ENCODE measurements around the gene ALG11.

The ALG11 gene

DNA sequence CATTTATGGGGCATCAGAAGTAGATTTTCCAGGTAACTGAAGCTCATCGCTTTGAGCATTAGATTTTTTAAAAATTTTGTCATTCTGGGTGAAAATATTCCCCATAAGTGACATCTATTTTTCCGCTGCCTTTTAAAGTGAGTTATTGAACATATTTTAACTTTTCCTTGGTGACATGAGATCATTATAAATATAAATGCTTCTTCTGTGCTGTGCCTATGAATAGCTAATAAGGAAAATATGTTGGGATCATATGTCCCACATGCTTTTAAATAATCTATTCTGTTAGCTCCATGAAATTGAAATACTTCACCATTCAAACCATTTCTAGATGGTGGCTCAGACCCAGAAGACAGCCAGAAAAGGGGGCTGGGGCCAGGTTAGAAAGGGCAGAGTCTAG is 15.0 kb upstream of the ALG11 start:
- no peak for DNase-seq (ENCODE audit: low read depth in 2 of 2)

DNA sequence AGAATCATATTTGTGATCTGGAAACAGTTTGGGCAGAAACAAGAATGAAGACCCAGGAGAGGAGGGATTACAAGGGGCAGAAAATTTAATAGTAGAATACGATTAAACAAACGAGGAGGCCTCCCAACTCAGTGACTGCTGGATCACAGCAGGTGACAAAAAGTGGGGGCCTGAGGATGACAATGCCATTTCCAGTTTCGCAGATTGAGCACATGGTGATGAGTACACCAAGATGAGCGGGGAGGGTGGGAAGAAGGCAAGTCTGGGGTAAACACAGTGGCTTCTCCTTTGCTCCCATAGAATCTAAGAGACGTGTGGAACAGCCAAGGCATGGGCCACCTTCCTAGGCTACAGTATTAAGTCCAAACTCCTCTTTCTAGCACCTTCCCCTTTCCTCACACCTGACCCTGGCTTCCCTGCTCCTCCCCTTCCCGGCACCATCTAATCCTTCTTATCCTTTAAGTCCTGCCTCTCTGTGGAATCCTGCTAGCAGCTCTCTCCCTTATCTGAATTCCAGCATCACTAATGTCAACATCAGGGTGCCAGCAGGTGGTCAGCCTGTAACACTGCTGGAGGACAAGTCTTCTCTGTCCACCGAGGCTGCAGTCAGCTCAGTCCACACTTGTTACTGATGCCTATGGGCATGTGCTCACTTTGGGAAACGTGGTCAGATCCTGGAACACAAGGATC is 14.4 kb upstream of the ALG11 start:
- no peak for DNase-seq (ENCODE audit: low read depth in 2 of 2)

DNA sequence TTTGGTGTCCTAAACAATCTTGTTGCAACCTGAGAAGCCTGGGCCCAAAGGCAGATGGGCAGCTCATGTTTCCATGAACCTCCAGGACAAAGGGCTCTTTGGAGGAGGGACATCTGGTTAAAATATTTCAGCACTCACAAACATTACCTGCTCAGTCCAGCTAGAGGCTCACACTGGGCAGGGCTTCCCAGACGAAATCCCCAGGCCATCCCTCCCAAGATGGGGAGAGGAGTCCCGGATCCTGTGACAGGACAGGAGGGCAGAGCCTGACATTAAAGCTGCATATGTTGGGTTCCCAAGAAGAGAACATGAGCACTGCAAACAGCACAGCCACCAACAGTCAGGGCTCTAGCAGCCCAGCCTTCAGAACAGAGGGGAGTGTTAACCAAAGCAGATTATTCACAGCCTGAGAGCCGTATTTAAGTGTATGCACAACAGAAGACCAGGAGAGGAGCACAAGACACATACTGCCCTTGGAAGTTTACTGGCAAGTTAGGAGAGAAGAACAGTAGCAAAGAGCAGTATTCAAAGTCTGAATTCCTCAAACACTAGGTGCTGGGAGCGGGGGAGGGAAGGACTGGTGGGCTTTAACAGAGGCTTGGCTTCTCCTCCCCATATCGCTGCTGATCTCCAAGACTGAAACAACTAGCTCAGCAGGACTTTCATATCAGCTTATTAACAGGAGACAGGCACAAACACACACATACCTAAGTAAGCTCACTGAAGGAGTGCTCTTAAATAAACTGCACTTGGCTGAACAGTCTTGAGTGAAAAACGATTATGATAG is 13.3 kb upstream of the ALG11 start:
- DNase-seq (ENCODE audit: low read depth in 2 of 2) = no peak

DNA sequence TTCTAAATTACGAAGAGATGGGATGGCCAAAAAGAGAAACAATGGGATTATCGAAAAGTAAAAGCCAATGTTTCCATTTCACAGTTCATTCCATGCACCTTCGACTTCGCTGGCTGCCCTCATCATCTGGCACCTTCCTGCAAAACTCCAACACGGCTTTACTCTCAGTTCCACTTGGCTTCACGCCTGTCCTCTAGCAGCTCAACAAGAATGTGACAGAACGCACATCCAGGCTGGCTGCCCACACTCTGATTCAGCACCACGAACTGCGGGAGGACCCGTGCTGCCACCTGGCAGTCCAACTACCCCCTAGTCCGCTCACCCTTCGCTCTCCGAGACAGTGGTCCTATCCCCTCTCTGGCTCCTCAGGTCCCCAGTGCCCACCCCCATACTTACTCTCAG is 12.7 kb upstream of the ALG11 start:
- DNase-seq (ENCODE audit: low read depth in 2 of 2) = no peak

DNA sequence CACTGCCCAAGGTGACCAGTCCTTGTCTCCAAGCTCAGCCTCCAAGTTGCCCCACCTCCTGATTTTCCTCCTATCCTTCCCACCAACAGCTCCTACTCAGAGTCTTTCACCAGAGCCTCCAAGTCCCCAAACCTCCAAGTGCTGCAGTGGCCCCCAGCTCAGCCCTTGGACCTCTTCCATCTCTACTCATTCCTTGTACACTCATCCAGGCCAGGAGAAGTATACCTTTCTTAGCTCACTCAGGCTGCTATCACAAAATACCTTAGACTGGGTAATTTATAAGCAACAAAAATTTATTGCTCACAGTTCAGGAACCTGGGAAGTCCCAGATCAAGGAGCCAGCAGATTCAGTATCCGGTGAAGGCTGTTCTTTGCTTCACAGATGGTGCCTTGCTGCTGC is 12.3 kb upstream of the ALG11 start:
- DNase-seq (ENCODE audit: low read depth in 2 of 2) = no peak

DNA sequence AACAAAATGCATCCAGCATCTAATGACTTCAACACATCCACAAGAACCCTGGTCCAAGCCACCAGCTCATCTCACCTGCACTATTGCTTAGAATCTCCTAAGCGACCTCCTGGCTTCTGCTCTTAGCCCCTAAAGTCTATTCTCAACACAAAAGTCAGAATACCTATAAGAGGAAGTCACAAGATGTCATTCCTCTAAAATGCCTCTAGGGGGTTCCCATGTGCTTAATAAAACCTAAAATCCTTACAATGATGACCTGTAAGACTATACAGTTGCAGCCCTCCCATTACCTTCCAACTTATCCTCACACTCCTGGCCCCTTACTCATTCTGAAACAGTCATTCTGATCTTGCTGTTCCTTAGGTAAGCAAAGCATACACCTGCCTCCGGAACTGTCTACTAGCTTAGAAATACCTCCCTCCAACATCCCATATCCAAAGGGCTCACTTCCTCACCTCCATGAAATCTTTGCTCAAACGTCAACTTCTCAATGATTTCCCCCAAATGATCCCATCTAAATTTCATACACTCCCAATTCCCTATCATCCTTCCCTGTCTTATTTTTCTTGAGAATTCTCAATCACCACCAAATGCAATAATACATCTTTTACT is 11.0 kb upstream of the ALG11 start:
- DNase-seq (ENCODE audit: low read depth in 2 of 2) = peak in 1 of 2 experiments; percentile 5

DNA sequence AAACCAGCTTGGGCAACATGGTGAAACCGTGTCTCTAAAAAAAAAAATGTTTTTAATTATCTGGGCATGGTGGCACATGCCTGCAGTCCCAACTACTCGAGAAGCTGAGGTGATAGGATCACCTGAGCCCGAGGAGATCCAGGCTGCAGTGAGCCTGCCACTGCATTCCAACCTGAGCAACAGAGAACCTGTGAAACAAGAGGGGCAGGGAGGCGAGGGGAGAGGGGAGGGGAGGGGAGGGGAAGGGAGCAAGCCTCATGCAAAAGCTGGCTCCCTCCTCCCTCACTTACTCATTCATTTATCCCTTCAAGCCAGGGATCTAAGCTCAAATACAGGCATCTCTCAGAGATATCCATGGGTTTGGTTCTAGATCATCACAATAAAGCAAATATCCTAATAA is 9.8 kb upstream of the ALG11 start:
- no peak for DNase-seq (ENCODE audit: low read depth in 2 of 2)

DNA sequence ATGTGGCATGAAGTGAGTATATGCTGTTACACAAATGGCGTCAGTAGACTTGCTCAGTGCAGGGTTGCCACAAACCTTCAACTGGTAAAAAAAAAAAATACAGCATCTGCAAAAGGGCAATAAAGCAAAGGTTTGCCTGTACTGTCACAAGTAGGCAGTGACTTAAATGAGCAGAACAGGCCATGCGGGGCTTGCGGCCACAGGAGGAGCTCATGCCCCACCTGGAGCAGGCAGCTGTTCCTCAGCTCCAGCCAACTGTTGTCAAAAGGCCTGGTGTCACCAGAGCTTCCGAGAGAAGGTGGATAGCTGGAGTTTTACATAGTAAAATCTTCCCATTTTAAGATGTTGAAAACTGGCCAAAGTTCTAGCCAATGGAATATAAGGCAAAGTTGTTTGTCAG is 8.7 kb upstream of the ALG11 start:
- no peak for DNase-seq (ENCODE audit: low read depth in 2 of 2)

DNA sequence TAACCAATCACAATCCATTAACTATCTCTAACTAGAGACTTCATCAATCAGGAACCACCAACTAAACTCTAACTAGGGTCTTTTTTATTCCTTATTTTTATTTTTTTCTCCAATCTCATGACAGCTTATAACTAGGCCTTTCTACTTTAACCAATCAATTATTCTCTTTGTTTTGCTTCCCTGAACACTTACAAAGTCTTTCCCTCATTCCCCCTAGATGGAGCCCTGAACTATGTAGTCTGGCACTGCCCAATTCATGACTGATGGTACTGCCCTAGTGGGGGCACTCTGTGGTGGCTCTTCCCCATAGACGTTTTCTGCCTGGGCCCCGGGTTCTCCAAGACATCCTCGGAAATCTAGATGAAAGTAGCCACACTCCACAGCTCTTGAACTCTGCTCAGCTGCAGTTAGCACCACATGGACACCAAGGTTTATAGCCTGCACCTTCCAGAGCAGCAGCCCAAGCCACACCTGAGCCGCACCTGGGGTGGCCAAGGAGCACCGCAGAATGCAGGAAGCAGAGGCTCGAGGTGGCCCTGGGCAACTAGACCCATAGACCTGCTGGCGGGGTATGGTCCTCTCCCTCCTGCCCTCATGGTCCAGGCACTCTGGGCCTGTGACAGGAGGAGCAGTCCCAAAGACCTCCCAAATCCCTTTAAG is 7.6 kb upstream of the ALG11 start:
- no peak for DNase-seq (ENCODE audit: low read depth in 2 of 2)

DNA sequence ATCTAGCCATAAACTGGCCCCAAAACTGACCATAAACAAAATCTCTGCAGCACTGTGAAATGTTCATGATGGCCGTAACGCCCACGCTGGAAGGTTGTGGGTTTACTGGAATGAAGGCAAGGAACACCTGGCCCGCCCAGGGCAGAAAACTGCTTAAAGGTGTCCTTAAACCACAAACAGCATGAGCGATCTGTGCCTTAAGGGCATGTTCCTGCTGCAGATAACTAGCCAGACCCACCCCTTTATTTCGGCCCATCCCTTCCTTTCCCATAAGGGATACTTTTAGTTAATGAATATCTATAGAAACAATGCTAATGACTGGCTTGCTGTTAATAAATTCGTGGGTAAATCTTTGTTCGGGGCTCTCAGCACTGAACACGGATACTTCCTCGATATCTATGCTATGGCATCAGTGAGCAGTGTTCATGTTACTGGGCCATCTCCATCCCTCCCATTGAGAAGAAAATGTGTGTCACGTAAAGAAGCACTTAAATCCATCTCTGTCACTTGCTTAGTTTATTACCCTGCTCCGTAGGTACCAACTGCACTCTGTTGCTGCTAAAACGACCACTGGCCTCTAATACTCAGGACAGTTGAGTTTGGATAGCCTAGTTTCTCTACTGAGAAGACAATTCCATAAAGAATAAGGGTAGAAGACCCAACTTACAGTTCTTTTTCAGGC is 6.2 kb upstream of the ALG11 start:
- DNase-seq (ENCODE audit: low read depth in 2 of 2) = no peak

DNA sequence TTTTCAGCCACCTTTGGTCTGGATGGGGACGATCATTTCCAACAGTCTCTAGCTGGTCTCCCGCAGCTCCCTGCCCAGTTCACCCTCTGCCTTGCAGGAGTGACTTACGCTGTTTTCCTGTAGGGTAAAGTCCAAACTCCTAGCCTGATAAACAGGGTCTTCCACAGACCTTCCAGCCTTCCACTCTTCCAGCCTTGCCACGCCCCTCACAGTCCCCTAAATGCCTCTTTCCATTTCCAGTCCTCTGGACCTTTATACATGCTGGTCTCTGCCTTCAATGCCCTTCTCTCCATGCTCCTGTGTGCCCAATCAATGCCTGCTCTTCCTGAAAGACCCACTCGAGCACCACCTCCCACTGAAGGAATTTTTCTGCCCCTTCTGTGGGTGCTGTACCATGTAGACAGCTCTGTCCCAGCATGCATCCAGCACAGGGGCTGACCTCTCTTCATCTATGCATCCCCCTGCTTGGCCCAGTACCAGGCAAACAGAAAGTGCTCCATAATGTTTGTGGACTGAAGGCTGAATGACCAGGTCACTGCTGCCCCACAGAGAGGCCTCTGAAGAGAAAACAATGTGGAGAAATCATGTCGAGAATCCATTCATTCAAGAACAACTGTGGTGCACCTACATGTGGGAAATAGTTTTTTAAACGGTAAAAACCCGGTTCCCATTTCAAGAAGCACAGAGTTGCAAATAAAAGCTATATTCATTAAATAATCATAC is 5.5 kb upstream of the ALG11 start:
- DNase-seq (ENCODE audit: low read depth in 2 of 2) = no peak

DNA sequence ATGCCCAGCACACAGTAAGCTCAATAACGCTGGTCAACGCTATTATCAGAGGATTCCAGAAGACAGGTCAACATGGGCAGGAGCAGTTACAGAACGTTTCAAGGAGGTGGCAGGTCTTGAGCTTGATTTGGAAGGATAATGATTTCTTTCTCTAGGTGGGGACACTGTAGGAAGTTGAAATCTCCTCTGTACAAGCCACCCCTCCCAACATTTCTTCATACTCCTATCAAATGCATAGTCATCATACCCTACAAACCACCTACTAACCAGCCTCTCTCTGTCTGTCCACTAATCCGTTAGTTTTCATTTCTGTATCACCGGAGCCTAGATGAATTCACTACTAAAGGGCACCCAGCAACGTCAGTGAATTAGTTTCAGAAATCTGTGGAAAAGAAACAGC is 2.3 kb upstream of the ALG11 start:
- DNase-seq (ENCODE audit: low read depth in 2 of 2) = no peak

DNA sequence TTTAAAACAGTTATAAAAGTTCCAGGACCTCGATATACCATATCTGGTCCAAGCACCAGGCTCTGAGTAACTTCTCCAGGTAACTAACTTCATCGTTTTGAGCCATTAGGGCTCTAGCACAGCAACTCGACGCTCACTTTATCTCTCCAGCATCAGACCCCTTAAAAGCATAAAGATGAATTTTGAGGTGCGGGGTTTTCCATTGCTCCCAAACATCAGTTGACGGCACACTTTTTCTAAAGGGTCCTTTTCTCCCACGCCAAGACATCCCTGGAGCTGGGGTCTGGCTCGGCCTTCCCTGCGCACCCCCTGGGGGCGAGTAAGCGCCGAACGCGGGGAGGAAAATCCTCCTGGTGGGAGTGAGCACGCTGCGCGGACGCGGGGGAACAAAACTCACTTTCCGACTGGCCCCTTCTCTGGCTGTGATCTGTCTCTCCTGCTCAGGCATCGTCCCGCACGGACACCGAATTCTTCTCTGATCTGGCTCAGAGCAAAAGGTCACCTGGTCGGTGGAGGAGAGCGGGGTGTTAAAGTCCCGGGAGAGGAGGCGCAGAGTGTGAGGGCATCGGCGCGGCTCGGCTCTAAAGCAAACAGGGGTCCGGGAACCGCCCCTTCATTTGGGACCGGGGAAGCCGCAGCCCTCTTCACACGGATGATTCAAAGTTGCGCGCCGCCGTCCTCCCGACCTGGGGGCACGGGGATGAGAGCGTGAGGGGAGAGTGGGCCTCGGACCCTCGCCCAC is 1.1 kb upstream of the ALG11 start, which contains the start of gene ATP7B:
Gene ATP7B (minus strand): TSS at position 561 of the 742 bp plus-strand sequence. CDS start 113 bp downstream, at position 448.
- no peak for DNase-seq (ENCODE audit: low read depth in 2 of 2)

DNA sequence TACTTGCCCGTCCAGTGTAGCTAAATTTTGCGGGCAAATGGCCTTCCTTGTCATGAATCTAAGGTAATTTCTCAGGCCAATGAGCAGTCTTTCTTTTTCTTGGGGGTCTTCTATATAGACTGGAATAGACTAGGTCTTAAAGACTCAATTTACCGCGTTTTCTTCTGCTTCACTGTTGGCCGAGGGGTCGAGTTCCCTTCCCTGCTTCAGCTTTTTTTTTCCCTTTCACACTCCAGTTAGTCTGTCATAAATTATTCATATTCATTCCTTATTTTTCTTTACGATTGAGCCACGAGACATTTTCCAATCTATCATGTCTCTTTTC is 276 bp downstream of the ALG11 start:
- no peak for DNase-seq (ENCODE audit: low read depth in 2 of 2)

DNA sequence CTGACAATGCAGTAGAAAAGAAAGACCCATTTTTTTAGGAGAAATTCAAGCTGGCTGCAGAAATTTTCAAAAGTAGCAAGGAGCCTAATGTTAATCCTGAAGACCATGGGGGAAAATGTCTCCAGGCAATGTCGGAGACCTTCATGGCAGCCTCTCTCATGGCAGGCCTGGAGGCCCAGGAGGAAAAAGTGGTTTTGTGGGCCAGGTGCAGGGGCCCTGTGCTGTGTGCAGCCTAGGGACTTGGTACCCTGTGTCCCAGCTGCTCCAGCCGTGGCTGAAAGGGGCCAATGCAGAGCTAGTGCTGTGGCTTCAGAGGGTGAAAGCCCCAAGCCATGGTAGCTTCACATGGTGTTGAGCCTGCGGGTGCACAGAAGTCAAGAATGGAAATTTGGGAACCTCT is 4.1 kb downstream of the ALG11 start:
- no peak for DNase-seq (ENCODE audit: low read depth in 2 of 2)

DNA sequence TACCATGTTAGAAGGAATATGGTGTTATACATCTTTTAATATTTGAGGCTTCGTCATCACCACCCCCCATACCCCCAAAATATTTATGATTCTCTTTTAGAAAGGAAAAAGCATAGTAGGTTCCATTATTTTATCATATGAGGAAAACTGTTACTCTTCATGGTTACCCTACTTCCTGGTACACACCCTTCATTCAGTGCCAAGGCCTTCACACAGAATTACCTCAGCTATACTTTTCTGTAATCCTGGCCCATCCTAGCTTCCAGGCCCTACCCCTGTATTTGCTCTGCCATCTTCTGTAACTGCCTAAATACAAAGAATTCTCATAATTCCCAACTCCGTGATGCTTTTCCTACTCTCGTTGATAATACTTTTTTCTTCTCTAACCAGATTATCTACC is 8.0 kb downstream of the ALG11 start:
- no peak for DNase-seq (ENCODE audit: low read depth in 2 of 2)

DNA sequence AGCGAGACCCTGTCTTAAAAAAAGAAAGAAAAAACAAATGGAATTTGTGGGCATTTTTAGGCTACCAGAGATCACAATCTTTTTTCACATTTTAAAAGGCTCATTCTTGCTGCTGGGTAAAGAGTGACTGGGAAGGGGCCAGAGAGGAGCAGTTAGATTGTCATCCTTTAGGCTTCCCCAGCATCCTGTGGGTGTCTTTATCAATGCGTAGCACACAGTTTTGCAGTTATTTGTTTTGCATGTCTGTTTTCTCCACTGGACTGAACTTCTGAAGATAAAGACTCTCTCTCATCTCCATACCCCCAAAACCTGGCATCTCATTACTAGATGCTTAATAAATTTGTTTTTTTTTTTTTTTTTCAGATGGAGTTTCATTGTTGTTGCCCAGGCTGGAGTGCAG is 10.2 kb downstream of the ALG11 start:
- no peak for DNase-seq (ENCODE audit: low read depth in 2 of 2)

DNA sequence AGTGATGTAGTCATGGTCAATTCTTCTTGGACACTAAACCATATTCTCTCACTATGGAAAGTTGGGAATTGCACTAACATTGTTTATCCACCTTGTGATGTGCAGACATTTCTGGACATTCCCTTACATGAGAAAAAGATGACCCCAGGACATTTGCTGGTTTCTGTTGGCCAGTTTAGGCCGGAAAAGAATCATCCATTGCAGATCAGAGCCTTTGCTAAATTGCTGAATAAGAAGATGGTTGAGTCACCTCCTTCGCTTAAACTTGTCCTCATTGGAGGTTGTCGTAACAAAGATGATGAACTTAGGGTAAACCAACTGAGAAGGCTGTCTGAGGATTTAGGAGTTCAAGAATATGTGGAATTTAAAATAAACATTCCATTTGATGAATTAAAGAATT is 12.3 kb downstream of the ALG11 start, which contains the start of gene UTP14C:
Gene UTP14C (plus strand): TSS at position 211 of the 400 bp plus-strand sequence. CDS start 4,114 bp downstream, outside the sequence.
- no peak for DNase-seq (ENCODE audit: low read depth in 2 of 2)

DNA sequence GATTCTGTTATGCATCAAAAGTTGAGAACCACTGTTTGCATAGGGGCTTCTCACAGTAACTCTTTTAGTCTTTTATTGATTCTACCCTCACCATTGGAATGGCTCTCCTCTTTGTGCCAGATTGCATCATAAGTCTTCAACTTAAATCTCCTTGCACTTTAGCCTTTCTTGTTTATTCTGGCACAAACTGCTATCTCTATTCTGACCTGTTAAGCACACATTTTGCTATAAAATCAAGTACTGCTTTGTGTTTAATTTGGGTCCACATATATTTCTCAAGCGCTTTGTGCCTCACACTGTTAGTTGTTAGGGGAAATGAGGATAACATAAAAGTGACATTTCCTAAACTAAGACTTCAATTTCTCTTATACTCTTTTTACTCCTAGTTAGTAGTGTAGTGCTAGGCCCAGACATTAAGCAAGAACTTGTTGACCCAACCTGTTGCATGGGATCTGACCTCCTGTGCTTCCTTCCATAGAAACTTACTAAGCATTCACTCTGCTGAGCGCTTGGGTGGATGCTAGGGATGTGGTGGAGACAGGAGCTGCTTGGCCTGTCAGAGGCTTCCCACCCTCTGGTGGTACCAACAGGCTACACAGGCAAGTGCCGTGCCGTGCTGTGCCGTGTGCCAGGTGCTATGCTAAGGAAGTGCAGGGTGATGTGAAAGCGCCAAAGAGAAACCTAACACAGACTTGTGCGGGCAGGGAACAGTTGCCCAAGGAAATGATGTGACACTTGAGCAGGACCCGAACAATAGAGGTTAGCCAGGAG is 13.5 kb downstream of the ALG11 start:
- DNase-seq (ENCODE audit: low read depth in 2 of 2) = no peak

DNA sequence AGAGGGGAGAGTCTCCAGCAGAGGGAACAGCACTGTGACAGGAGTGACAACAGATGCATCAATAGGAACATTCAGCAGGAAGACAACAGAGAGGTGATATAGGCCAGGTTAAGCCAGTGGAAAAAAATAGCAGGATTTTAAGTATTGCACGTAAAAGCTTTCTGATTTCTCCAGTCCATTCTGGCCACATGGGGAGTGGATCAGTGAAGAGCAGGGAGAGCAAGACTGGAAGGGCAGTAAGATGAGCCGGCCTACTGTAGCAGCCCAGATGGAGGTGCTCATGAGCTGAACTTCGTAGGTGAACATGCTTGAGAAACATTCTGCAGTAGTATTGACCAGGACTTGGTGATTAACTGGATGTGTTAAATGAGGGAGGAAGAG is 14.0 kb downstream of the ALG11 start:
- DNase-seq (ENCODE audit: low read depth in 2 of 2) = no peak
